HEK293 (cell line): Measurements from ENCODE around the gene RPUSD2.

Experiments used
- ZNF274 ChIP-seq, 2 experiments: fragments of 200-500 bp in 1 of 2; fragments of 450-650 bp in 1 of 2; sonication (Bioruptor generic) in 1 of 2; formaldehyde crosslinking in 1 of 2; IDR thresholded peaks; 2 replicates each; pipeline versions ENCODE4 v1.5.1 to v1.6.1; 2014 to 2016; ENCODE audit warnings: borderline replicate concordance in 1 of 2, inconsistent platforms in 1 of 2, low read length in 1 of 2, missing biosample characterization in 1 of 2, missing genetic modification characterization in 1 of 2
- ZNF324 ChIP-seq: fragments of 450-650 bp; formaldehyde crosslinking; IDR thresholded peaks from 2 replicates; pipeline ENCODE4 v1.5.1; 2016; ENCODE audit warnings: missing biosample characterization, missing genetic modification characterization
- TF ChIP-seq, protein P1 (sequence below): fragments of 450-650 bp; formaldehyde crosslinking; IDR thresholded peaks from 2 replicates; pipeline ENCODE4 v1.5.1; 2016; ENCODE audit warnings: missing biosample characterization, missing genetic modification characterization
- TF ChIP-seq, protein P2 (sequence below): sonication (generic); formaldehyde crosslinking; IDR thresholded peaks from 2 replicates; pipeline ENCODE4 v1.8.1; 2022; ENCODE audit warnings: mild to moderate bottlenecking, moderate library complexity, missing genetic modification reagents

DNA sequence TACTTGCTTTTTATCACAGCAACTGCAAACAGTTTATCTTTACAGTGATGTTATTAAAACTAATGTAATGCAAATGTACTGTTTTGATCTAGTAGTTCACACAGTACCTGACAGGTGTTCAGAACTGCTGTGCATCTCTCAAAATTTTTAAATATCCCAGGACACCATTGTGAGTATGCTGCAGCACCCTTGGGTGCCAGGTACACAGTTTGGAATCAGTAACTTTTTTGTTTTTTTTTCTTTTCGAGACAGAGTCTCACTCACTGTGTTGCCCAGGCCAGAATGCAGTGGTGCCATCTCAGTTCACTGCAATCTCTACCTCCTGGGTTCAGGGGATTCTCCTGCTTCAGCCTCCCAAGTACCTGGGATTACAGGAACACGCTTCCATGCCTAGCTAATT, 27.9 kb downstream of the RPUSD2 start:
- TF ChIP-seq, protein P1, sequence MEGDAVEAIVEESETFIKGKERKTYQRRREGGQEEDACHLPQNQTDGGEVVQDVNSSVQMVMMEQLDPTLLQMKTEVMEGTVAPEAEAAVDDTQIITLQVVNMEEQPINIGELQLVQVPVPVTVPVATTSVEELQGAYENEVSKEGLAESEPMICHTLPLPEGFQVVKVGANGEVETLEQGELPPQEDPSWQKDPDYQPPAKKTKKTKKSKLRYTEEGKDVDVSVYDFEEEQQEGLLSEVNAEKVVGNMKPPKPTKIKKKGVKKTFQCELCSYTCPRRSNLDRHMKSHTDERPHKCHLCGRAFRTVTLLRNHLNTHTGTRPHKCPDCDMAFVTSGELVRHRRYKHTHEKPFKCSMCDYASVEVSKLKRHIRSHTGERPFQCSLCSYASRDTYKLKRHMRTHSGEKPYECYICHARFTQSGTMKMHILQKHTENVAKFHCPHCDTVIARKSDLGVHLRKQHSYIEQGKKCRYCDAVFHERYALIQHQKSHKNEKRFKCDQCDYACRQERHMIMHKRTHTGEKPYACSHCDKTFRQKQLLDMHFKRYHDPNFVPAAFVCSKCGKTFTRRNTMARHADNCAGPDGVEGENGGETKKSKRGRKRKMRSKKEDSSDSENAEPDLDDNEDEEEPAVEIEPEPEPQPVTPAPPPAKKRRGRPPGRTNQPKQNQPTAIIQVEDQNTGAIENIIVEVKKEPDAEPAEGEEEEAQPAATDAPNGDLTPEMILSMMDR (tag by site-specific recombination), result no peak
- TF ChIP-seq, protein P2, sequence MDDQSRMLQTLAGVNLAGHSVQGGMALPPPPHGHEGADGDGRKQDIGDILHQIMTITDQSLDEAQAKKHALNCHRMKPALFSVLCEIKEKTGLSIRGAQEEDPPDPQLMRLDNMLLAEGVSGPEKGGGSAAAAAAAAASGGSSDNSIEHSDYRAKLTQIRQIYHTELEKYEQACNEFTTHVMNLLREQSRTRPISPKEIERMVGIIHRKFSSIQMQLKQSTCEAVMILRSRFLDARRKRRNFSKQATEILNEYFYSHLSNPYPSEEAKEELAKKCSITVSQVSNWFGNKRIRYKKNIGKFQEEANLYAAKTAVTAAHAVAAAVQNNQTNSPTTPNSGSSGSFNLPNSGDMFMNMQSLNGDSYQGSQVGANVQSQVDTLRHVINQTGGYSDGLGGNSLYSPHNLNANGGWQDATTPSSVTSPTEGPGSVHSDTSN (CRISPR knock-in tag), result no peak
- no peak for TF ChIP-seq ZNF274 (IDR thresholded peaks at IDR 0.05; ENCODE audit: low read length)
- TF ChIP-seq ZNF274 (tag by site-specific recombination; IDR thresholded peaks at IDR 0.05; ENCODE audit: borderline replicate concordance), result no peak
- TF ChIP-seq ZNF324 (tag by site-specific recombination), result no peak
